ENCODE results near the gene STXBP6.
"Not testable (repeated sequence)": the region's sequence is repeated elsewhere in the genome, so short reads cannot be mapped to it uniquely, and the experiment has no call there.

STXBP6 gene

GRCh38 chr14:24952851-24953666 is 96.9 kb downstream of the STXBP6 start:
- no peak for DNase-seq

- DNase-seq: no peak
Measured at GRCh38 chr14:24948261-24948847, 101.6 kb downstream of the STXBP6 start.

GRCh38 chr14:24947131-24947530 is 102.8 kb downstream of the STXBP6 start:
- DNase-seq: no peak

- DNase-seq: peak in 1 of 2 experiments; percentile 34
Measured at GRCh38 chr14:24944800-24945199, 105.1 kb downstream of the STXBP6 start.

- DNase-seq: no peak
Measured at GRCh38 chr14:24943024-24943423, 106.9 kb downstream of the STXBP6 start.

- DNase-seq: peak in 1 of 2 experiments; percentile 57
Measured at GRCh38 chr14:24941719-24942118, 108.2 kb downstream of the STXBP6 start.

- no peak for DNase-seq
Measured at GRCh38 chr14:24940213-24940783, 109.6 kb downstream of the STXBP6 start.

GRCh38 chr14:24938593-24938992 is 111.4 kb downstream of the STXBP6 start:
- no peak for DNase-seq

GRCh38 chr14:24937300-24937699 is 112.6 kb downstream of the STXBP6 start:
- peak in 1 of 2 experiments; percentile 23 for DNase-seq

- DNase-seq: not testable (repeated sequence)
Measured at GRCh38 chr14:24936773-24937172, 113.2 kb downstream of the STXBP6 start.

GRCh38 chr14:24935796-24936195 is 114.2 kb downstream of the STXBP6 start:
- no peak for DNase-seq

- DNase-seq: no peak
Measured at GRCh38 chr14:24928386-24928900, 121.5 kb downstream of the STXBP6 start.

GRCh38 chr14:24927809-24928208 is 122.1 kb downstream of the STXBP6 start:
- DNase-seq: no peak

GRCh38 chr14:24925771-24926374 is 124.1 kb downstream of the STXBP6 start:
- DNase-seq: no peak

GRCh38 chr14:24924544-24924943 is 125.4 kb downstream of the STXBP6 start:
- DNase-seq: no peak

GRCh38 chr14:24921903-24922302 is 128.0 kb downstream of the STXBP6 start:
- no peak for DNase-seq

GRCh38 chr14:24920265-24921075 is 129.5 kb downstream of the STXBP6 start:
- DNase-seq: no peak

- DNase-seq: no peak
Measured at GRCh38 chr14:24918822-24919221, 131.1 kb downstream of the STXBP6 start.

GRCh38 chr14:24915958-24916595 is 133.9 kb downstream of the STXBP6 start:
- no peak for DNase-seq

- no peak for DNase-seq
Measured at GRCh38 chr14:24915403-24915921, 134.5 kb downstream of the STXBP6 start.

GRCh38 chr14:24913746-24914145 is 136.2 kb downstream of the STXBP6 start:
- DNase-seq: no peak

GRCh38 chr14:24913021-24913420 is 136.9 kb downstream of the STXBP6 start:
- no peak for DNase-seq
